GM12878 (cell line): Measurements from ENCODE around the gene PCP4L1. TPM values are rescaled to one million over a fixed set of nuclear protein-coding genes. Genes with fewer than 3 reads are reported as not detected.
A peak's percentile ranks its signal among the peaks of the same experiment; 100 is the strongest.

Source experiments
- ASH2L ChIP-seq: fragments of 300-600, 200-600 bp; sonication (generic); IDR thresholded peaks from 2 replicates; pipeline ENCODE4 v1.6.1; 2017; ENCODE audit warnings: low read depth, mild to moderate bottlenecking, borderline replicate concordance
- BCLAF1 ChIP-seq: fragments of 450-650 bp; IDR thresholded peaks from 2 replicates; pipeline ENCODE4 v1.6.1; 2017; ENCODE audit warnings: antibody characterized with exemption, mild to moderate bottlenecking, moderate library complexity
- BMI1 ChIP-seq: fragments of 450-650 bp; IDR thresholded peaks from 2 replicates; pipeline ENCODE4 v1.6.1; 2016; ENCODE audit warnings: mild to moderate bottlenecking, moderate library complexity, borderline replicate concordance
- CUX1 ChIP-seq: IDR thresholded peaks from 2 replicates; pipeline ENCODE4 v1.6.1; 2012; ENCODE audit warnings: improper control_type of control experiment, low read depth, low read length; ENCODE audit not compliant: insufficient replicate concordance
- E4F1 ChIP-seq: fragments of 450-650 bp; IDR thresholded peaks from 2 replicates; pipeline ENCODE4 v1.6.1; 2018; ENCODE audit warnings: borderline replicate concordance, mild to moderate bottlenecking; ENCODE audit not compliant: partially characterized antibody
- HDAC6 ChIP-seq: fragments of 200-600 bp; sonication (generic); IDR thresholded peaks from one replicate; pipeline ENCODE4 v1.8.0; 2017; ENCODE audit warnings: antibody characterized with exemption; ENCODE audit not compliant: unreplicated experiment
- IRF3 ChIP-seq: fragments of 450-650 bp; IDR thresholded peaks from 2 replicates; pipeline ENCODE4 v1.6.1; 2014; ENCODE audit warnings: mild to moderate bottlenecking
- NFIC ChIP-seq: IDR thresholded peaks from 2 replicates; pipeline ENCODE4 v1.6.1; 2012; ENCODE audit warnings: low read depth, mild to moderate bottlenecking, inconsistent platforms, low read length, moderate library complexity
- NR2C1 ChIP-seq: fragments of 450-650 bp; IDR thresholded peaks from 2 replicates; pipeline ENCODE4 v1.6.1; 2017; ENCODE audit warnings: antibody characterized with exemption, mild to moderate bottlenecking, moderate library complexity
- NR2C2 ChIP-seq: IDR thresholded peaks from 2 replicates; pipeline ENCODE4 v1.6.1; 2011; ENCODE audit warnings: borderline replicate concordance, low read depth; ENCODE audit not compliant: control insufficient read depth, insufficient read length
- PAX8 ChIP-seq: fragments of 450-650 bp; IDR thresholded peaks from 2 replicates; pipeline ENCODE4 v1.6.1; 2017; ENCODE audit warnings: mild to moderate bottlenecking, moderate library complexity
- RAD51 ChIP-seq: fragments of 450-650 bp; IDR thresholded peaks from 2 replicates; pipeline ENCODE4 v1.6.1; 2016; ENCODE audit warnings: moderate library complexity, mild to moderate bottlenecking, inconsistent platforms
- SRF ChIP-seq, 2 experiments: IDR thresholded peaks; 2 replicates each; pipeline ENCODE4 v1.6.1; 2011; ENCODE audit warnings: low read depth in 2 of 2, low read length in 2 of 2, mild to moderate bottlenecking in 1 of 2, moderate library complexity in 1 of 2
- ZNF274 ChIP-seq: IDR thresholded peaks from one replicate; pipeline ENCODE4 v1.8.0; 2011; ENCODE audit not compliant: insufficient read length, insufficient read depth
- polyA plus RNA-seq, 11 experiments: library from polyadenylated mRNA; depleted of rRNA in 4 of 11; unstranded in 6 of 11; stranded (reverse) in 5 of 11; fragments of >200 nt; fragmentation: Nextera tagmentation in 4 of 11; fragmentation: Illumina TruSeq in 1 of 11; extraction: Ambion mirVana in 4 of 11; extraction: Trizol in 1 of 11; gene quantifications; 1 replicate in 1 of 11; 2 replicates in 10 of 11; pipeline versions ENCODE4 v1.2.1 to v1.2.3, GENCODE V29; 2011 to 2016; ENCODE audit warnings: inconsistent platforms in 2 of 11, missing spikeins in 2 of 11, low read depth in 1 of 11
- total RNA-seq, 4 experiments: library from RNA; depleted of rRNA in 3 of 4; stranded (reverse); fragments of >200 nt in 3 of 4; fragmentation: Illumina TruSeq in 1 of 4; extraction: Trizol in 1 of 4; gene quantifications; 2 replicates each; pipeline versions ENCODE4 v1.2.1 to v1.2.3, GENCODE V29; 2013 to 2021

The PCP4L1 gene
- total and polyA plus RNA-seq, 10 of the 15 experiments (the other 5 are each of a cell fraction or from before 2014, with no cell fraction given), result 1.0 to 5.2 (median 2.8) TPM

GRCh38 chr1:161314201-161314981, 55.8 kb downstream of the PCP4L1 start, which contains the start of gene SDHC (continued):
- TF ChIP-seq NFIC (peak; percentile 30; the same call in 1 of the 2 replicates), ZNF274 (no peak), NR2C2 (no peak), SRF (IDR thresholded peaks at IDR 0.05; ENCODE audit: low read depth in 2 of 2, low read length in 2 of 2) (peak in 1 of 2 experiments; percentile 64; a peak in 2 of 4 replicates), RAD51 (peak; percentile 89), CUX1 (no peak), IRF3 (no peak), PAX8 (no peak), BMI1 (no peak), ASH2L (no peak), HDAC6 (no peak), E4F1 (no peak), BCLAF1 (no peak), NR2C1 (peak; percentile 72)
